HepG2 (cell line): ENCODE results near the gene CHEK2. TPM values are rescaled to one million over a fixed set of nuclear protein-coding genes. Genes with fewer than 3 reads are reported as not detected.

Source experiments
- GABPB1 ChIP-seq: IDR thresholded peaks from 2 replicates; pipeline ENCODE4 v1.6.1; 2016; ENCODE audit warnings: mild to moderate bottlenecking, missing genetic modification reagents, moderate library complexity, missing compliant biosample characterization
- HES4 ChIP-seq: sonication (generic); formaldehyde crosslinking; IDR thresholded peaks from 2 replicates; pipeline ENCODE4 v1.9.0; 2021; ENCODE audit warnings: mild to moderate bottlenecking, missing genetic modification reagents, borderline replicate concordance
- HMGA1 ChIP-seq: sonication (generic); formaldehyde crosslinking; conservative IDR thresholded peaks from 2 replicates; pipeline ENCODE4 v1.4.0; 2020; ENCODE audit warnings: missing genetic modification reagents
- MBD4 ChIP-seq: IDR thresholded peaks from 2 replicates; pipeline ENCODE4 v1.6.1; 2012; ENCODE audit warnings: low read length, inconsistent platforms, borderline replicate concordance
- NFIB ChIP-seq: sonication (generic); formaldehyde crosslinking; IDR thresholded peaks from 2 replicates; pipeline ENCODE4 v1.9.0; 2021; ENCODE audit warnings: missing genetic modification reagents, mild to moderate bottlenecking, borderline replicate concordance
- TRIM24 ChIP-seq: sonication (generic); formaldehyde crosslinking; IDR thresholded peaks from 2 replicates; pipeline ENCODE4 v1.8.0; 2022; ENCODE audit warnings: mild to moderate bottlenecking, missing genetic modification reagents
- ZNF382 ChIP-seq: sonication (generic); formaldehyde crosslinking; IDR thresholded peaks from 2 replicates; pipeline ENCODE4 v1.5.0; 2020; ENCODE audit warnings: missing genetic modification reagents, mild to moderate bottlenecking, borderline replicate concordance
- ZNF557 ChIP-seq: sonication (generic); formaldehyde crosslinking; IDR thresholded peaks from 2 replicates; pipeline ENCODE4 v1.4.0; 2020; ENCODE audit warnings: missing genetic modification reagents
- ZNF7 ChIP-seq: IDR thresholded peaks from 2 replicates; pipeline ENCODE4 v1.6.1; 2016; ENCODE audit warnings: missing biosample characterization, missing genetic modification reagents
- ZNF703 ChIP-seq: sonication (generic); formaldehyde crosslinking; IDR thresholded peaks from 2 replicates; pipeline ENCODE4 v1.5.1; 2020; ENCODE audit warnings: missing genetic modification reagents, mild to moderate bottlenecking, moderate library complexity, borderline replicate concordance
- ZNF782 ChIP-seq: sonication (generic); formaldehyde crosslinking; IDR thresholded peaks from 2 replicates; pipeline ENCODE4 v1.4.0; 2020; ENCODE audit warnings: missing genetic modification reagents, mild to moderate bottlenecking, borderline replicate concordance
- ZSCAN12 ChIP-seq: sonication (generic); formaldehyde crosslinking; IDR thresholded peaks from 2 replicates; pipeline ENCODE4 v1.9.0; 2021; ENCODE audit warnings: mild to moderate bottlenecking, missing genetic modification reagents
- polyA plus RNA-seq, 8 experiments: library from polyadenylated mRNA; depleted of rRNA in 3 of 8; stranded (reverse) in 7 of 8; unstranded in 1 of 8; fragments of >200 nt; fragmentation: Illumina TruSeq in 4 of 8; extraction: Trizol in 4 of 8; gene quantifications; 2 replicates each; pipeline versions ENCODE4 v1.2.1 to v1.2.3, GENCODE V29; 2011 to 2016; ENCODE audit warnings: low read depth in 4 of 8, missing spikeins in 1 of 8, mixed read lengths in 1 of 8; ENCODE audit not compliant: insufficient read depth in 1 of 8
- total RNA-seq, 5 experiments: library from RNA; depleted of rRNA; stranded (reverse); fragments of >200 nt; fragmentation: Illumina TruSeq; extraction: Trizol; gene quantifications; 2 replicates each; pipeline ENCODE4 v1.2.3, GENCODE V29; 2016; ENCODE audit warnings: low read depth in 1 of 5
- TF ChIP-seq, protein P1 (sequence below): sonication (generic); formaldehyde crosslinking; IDR thresholded peaks from 2 replicates; pipeline ENCODE4 v1.4.0; 2020; ENCODE audit warnings: missing genetic modification reagents, borderline replicate concordance
- TF ChIP-seq, protein P2 (sequence below): sonication (generic); formaldehyde crosslinking; conservative IDR thresholded peaks from 2 replicates; pipeline ENCODE4 v1.8.0; 2022; ENCODE audit warnings: low read depth, missing genetic modification reagents
- TF ChIP-seq, protein P3 (sequence below): sonication (generic); formaldehyde crosslinking; IDR thresholded peaks from 2 replicates; pipeline ENCODE4 v1.4.0; 2020; ENCODE audit warnings: missing genetic modification reagents
- TF ChIP-seq, protein P4 (sequence below): sonication (generic); formaldehyde crosslinking; IDR thresholded peaks from 2 replicates; pipeline ENCODE4 v1.4.0; 2020; ENCODE audit warnings: missing genetic modification reagents
- TF ChIP-seq, protein P5 (sequence below): sonication (generic); formaldehyde crosslinking; IDR thresholded peaks from 2 replicates; pipeline ENCODE4 v1.5.1; 2020; ENCODE audit warnings: missing genetic modification reagents, mild to moderate bottlenecking, borderline replicate concordance

The CHEK2 gene
- total and polyA plus RNA-seq, 2 of the 13 experiments (the other 11 are each of a cell fraction or from before 2014, with no cell fraction given) = 27.0 to 40.5 TPM

DNA sequence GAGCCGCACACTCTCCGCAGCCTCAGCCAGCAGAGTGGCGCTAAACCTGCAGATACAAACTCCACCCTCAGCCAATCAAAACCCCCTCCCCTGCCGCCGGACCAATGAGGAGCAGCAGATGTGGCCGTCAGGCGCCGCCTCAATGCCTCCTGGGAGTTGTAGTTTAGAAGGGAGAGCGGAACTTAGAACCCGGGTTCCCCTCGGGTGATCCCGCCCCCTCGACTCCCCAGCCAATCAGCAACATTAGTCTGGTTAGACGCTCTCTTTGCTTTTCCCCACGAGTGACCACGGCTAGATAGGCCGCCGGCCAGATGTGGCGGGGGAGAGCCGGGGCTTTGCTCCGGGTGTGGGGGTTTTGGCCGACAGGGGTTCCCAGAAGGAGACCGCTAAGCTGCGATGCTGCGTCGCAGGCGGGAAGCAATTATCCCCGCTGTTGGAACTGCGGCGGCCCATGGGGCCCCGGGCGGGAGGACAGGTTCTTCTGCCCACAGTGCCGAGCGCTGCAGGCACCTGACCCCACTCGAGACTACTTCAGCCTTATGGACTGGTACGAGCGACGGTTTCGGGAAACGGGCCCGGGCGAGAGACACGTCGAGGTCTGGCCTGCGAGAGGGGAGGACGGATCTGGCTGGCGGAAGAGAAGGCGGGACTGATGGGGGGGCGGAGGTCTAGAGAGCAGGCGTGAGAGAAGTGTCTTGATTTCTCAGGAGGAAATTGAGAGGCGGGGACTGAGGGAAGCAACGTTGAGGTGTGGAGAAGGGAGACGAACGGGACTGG, at the start of gene CHEK2, which contains the start of gene HSCB (continued):
- TF ChIP-seq GABPB1 (CRISPR knock-in tag) (peak; percentile 94), ZNF7 (CRISPR knock-in tag) (no peak), TRIM24 (CRISPR knock-in tag) (no peak), ZNF382 (CRISPR knock-in tag) (no peak), ZNF557 (CRISPR knock-in tag) (no peak), ZNF782 (CRISPR knock-in tag) (no peak), HES4 (CRISPR knock-in tag) (no peak), HMGA1 (no peak), MBD4 (no peak), ZSCAN12 (CRISPR knock-in tag) (no peak), NFIB (no peak), ZNF703 (CRISPR knock-in tag) (peak; percentile 69; the same call in 1 of the 2 replicates)
- TF ChIP-seq, protein P1, sequence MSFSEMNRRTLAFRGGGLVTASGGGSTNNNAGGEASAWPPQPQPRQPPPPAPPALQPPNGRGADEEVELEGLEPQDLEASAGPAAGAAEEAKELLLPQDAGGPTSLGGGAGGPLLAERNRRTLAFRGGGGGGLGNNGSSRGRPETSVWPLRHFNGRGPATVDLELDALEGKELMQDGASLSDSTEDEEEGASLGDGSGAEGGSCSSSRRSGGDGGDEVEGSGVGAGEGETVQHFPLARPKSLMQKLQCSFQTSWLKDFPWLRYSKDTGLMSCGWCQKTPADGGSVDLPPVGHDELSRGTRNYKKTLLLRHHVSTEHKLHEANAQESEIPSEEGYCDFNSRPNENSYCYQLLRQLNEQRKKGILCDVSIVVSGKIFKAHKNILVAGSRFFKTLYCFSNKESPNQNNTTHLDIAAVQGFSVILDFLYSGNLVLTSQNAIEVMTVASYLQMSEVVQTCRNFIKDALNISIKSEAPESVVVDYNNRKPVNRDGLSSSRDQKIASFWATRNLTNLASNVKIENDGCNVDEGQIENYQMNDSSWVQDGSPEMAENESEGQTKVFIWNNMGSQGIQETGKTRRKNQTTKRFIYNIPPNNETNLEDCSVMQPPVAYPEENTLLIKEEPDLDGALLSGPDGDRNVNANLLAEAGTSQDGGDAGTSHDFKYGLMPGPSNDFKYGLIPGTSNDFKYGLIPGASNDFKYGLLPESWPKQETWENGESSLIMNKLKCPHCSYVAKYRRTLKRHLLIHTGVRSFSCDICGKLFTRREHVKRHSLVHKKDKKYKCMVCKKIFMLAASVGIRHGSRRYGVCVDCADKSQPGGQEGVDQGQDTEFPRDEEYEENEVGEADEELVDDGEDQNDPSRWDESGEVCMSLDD (CRISPR knock-in tag) = no peak
- TF ChIP-seq, protein P2, sequence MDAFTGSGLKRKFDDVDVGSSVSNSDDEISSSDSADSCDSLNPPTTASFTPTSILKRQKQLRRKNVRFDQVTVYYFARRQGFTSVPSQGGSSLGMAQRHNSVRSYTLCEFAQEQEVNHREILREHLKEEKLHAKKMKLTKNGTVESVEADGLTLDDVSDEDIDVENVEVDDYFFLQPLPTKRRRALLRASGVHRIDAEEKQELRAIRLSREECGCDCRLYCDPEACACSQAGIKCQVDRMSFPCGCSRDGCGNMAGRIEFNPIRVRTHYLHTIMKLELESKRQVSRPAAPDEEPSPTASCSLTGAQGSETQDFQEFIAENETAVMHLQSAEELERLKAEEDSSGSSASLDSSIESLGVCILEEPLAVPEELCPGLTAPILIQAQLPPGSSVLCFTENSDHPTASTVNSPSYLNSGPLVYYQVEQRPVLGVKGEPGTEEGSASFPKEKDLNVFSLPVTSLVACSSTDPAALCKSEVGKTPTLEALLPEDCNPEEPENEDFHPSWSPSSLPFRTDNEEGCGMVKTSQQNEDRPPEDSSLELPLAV (CRISPR knock-in tag) = no peak
- TF ChIP-seq, protein P3, sequence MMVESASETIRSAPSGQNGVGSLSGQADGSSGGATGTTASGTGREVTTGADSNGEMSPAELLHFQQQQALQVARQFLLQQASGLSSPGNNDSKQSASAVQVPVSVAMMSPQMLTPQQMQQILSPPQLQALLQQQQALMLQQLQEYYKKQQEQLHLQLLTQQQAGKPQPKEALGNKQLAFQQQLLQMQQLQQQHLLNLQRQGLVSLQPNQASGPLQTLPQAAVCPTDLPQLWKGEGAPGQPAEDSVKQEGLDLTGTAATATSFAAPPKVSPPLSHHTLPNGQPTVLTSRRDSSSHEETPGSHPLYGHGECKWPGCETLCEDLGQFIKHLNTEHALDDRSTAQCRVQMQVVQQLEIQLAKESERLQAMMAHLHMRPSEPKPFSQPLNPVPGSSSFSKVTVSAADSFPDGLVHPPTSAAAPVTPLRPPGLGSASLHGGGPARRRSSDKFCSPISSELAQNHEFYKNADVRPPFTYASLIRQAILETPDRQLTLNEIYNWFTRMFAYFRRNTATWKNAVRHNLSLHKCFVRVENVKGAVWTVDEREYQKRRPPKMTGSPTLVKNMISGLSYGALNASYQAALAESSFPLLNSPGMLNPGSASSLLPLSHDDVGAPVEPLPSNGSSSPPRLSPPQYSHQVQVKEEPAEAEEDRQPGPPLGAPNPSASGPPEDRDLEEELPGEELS (CRISPR knock-in tag) = no peak; the same call in 1 of the 2 replicates
- TF ChIP-seq, protein P4, sequence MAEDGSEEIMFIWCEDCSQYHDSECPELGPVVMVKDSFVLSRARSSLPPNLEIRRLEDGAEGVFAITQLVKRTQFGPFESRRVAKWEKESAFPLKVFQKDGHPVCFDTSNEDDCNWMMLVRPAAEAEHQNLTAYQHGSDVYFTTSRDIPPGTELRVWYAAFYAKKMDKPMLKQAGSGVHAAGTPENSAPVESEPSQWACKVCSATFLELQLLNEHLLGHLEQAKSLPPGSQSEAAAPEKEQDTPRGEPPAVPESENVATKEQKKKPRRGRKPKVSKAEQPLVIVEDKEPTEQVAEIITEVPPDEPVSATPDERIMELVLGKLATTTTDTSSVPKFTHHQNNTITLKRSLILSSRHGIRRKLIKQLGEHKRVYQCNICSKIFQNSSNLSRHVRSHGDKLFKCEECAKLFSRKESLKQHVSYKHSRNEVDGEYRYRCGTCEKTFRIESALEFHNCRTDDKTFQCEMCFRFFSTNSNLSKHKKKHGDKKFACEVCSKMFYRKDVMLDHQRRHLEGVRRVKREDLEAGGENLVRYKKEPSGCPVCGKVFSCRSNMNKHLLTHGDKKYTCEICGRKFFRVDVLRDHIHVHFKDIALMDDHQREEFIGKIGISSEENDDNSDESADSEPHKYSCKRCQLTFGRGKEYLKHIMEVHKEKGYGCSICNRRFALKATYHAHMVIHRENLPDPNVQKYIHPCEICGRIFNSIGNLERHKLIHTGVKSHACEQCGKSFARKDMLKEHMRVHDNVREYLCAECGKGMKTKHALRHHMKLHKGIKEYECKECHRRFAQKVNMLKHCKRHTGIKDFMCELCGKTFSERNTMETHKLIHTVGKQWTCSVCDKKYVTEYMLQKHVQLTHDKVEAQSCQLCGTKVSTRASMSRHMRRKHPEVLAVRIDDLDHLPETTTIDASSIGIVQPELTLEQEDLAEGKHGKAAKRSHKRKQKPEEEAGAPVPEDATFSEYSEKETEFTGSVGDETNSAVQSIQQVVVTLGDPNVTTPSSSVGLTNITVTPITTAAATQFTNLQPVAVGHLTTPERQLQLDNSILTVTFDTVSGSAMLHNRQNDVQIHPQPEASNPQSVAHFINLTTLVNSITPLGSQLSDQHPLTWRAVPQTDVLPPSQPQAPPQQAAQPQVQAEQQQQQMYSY = no peak
- TF ChIP-seq, protein P5, sequence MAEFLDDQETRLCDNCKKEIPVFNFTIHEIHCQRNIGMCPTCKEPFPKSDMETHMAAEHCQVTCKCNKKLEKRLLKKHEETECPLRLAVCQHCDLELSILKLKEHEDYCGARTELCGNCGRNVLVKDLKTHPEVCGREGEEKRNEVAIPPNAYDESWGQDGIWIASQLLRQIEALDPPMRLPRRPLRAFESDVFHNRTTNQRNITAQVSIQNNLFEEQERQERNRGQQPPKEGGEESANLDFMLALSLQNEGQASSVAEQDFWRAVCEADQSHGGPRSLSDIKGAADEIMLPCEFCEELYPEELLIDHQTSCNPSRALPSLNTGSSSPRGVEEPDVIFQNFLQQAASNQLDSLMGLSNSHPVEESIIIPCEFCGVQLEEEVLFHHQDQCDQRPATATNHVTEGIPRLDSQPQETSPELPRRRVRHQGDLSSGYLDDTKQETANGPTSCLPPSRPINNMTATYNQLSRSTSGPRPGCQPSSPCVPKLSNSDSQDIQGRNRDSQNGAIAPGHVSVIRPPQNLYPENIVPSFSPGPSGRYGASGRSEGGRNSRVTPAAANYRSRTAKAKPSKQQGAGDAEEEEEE (CRISPR knock-in tag) = no peak
